ENCODE data around the gene HIVEP1.

- TF ChIP-seq PREB (CRISPR knock-in tag; IDR thresholded peaks at IDR 0.05; ENCODE audit: borderline replicate concordance) = no peak
- TF ChIP-seq ELF4 (CRISPR knock-in tag; IDR thresholded peaks at IDR 0.05; ENCODE audit: low read depth) = no peak
- no peak for TF ChIP-seq CTCF (IDR thresholded peaks at IDR 0.05)
- TF ChIP-seq AR (CRISPR knock-in tag; IDR thresholded peaks at IDR 0.05) = no peak
- TF ChIP-seq PRDM15 (CRISPR knock-in tag; IDR thresholded peaks at IDR 0.05) = no peak
- TF ChIP-seq TEAD4 (CRISPR knock-in tag; IDR thresholded peaks at IDR 0.05) = no peak
- no peak for TF ChIP-seq NR3C1 (CRISPR knock-in tag; conservative IDR thresholded peaks at IDR 0.05; ENCODE audit: low read depth)
- no peak for TF ChIP-seq IRF1 (CRISPR knock-in tag; IDR thresholded peaks at IDR 0.05)
- TF ChIP-seq NFYB (CRISPR knock-in tag; conservative IDR thresholded peaks at IDR 0.05; ENCODE audit: low read depth) = no peak
- no peak for TF ChIP-seq TP53 (CRISPR knock-in tag; IDR thresholded peaks at IDR 0.05)
- TF ChIP-seq KAT7 (CRISPR knock-in tag; IDR thresholded peaks at IDR 0.05; ENCODE audit: borderline replicate concordance) = no peak
- no peak for TF ChIP-seq ETV6 (CRISPR knock-in tag; IDR thresholded peaks at IDR 0.05)
- no peak for TF ChIP-seq HMGXB4 (CRISPR knock-in tag; IDR thresholded peaks at IDR 0.05)
Measured at GRCh38 chr6:12182676-12183075, 170.6 kb downstream of the HIVEP1 start.

All from WTC11 (cell line).